ENCODE measurements around the gene HNRNPC.
"Not testable (repeated sequence)": the region's sequence is repeated elsewhere in the genome, so short reads cannot be mapped to it uniquely, and the experiment has no call there.

The HNRNPC gene

DNA sequence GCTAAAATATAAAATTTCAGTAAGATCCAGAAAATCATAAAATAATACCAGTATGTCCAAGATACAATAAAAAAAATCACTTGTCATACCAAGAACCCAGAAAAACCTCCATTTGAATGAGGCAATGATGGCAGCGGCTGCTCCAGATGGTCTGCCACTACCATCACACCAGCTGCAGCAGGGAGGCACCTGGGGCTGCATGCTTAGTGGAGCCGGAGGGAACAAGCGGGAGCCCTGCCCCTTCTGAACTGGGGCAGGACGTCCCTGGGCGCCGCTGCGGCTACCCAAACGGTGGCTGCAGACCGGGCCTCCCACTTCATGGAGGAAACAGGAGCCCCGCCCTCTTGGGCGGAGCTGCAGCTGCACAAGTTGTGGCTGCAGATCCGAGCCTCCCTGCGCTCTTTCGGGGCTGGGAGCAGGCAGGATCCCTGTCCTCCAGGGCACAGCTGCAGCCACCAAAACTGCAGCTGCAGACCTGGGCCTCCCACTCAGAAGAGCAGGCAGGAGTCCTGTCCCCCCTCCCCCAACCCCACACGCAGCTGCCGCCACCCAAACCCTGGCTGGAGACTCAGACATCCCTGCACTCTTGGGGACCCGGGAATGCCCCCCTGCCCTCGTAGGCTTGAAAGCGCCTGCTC is 77.3 kb downstream of the HNRNPC start:
- DNase-seq (ENCODE audit: low read depth): no peak

DNA sequence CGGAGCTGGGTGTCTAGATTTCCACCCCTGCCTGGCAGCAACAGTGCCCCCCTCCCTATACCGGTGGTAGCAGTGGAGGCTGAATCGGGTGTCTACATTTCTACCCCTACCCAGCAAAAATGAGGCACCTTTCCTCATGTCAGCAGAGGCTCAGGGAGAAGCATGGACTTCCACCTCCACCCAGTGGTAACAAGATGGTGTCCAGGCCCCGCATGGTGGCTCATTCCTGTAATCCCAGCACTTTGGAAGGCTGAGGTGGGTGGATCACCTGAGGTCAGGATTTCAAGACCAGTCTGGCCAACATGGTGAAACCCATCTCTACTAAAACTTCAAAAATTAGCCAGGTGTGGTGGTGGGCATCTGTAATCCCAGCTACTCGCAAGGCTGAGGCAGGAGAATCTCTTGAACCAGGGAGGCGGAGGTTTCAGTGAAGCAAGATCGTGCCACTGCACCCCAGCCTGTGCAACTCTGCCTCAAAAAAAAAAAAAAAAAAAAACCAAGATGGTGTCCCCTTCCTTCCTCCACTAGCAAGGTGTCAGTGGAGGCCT is 77.9 kb downstream of the HNRNPC start:
- no peak for DNase-seq (ENCODE audit: low read depth)

DNA sequence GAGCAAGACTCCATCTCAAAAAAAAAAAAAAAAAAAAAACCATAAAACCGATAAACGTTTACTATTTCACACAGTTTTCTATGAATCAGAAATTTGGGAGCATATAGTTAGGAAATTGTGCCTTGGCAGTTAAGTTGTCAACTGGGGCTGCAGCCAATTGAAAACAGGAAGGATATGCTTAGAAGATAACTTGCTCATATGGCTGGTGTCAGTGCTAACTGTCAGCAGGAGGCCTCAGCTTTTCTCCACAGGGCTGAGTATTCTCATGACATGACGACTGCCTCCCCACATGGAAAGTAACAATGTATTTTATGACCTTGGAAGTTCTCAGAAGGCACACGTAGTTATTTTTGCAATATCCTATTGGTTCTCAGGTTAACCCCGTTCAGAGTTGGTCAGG is 83.8 kb downstream of the HNRNPC start:
- DNase-seq (ENCODE audit: low read depth): no peak

DNA sequence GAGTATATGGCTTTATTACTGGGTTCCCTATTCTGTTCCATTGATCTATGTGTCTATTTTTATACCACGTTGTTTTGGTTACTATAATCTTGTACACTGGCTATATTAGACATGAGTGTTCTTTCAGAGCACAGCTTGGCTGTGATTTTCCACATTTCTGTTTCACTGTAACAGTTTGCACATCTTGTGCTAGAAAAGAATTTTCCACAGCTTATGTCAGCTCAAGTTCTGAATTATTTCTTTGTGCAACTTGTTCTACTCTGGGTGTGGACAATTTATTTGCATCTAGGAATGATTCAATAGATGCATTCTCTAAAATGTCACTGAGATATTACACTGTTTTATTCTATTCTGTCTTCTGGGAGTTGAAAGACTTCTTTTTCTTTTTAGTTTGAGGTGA is 85.0 kb downstream of the HNRNPC start:
- no peak for DNase-seq (ENCODE audit: low read depth)

DNA sequence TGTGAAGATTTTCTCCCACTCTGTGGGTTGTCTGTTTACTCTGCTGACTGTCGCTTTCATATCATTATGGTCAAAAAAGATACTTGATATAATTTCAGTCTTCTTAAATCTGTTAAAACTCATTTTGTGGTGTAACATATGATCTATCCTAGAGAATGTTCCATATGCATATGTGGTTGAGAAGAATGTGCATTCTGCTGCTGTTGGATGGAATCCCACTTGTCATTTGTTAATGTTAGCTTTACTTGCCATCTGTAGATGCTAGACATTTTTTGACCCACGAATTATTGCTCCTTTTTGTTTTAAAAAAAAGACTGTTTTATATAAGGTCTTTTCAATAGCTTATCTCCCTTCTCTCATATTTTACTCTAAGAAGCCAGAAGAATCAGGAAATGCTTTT is 87.1 kb downstream of the HNRNPC start:
- DNase-seq (ENCODE audit: low read depth): no peak

DNA sequence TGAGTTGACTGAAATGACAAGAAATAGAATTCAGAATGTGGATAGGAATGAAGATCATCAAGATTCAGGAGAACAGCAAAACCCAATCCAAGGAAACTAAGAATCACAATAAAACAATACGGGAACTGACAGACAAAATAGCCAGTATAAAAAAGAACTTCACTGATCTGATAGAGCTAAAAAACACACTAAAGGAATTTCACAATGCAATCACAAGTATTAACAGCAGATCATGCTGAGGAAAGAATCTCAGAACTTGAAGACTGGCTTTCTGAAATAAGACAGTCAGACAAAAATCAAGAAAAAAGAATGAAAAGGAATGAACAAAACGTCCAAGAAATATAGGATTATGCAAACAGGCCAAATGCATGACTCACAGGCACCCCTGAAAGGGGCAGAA is 98.1 kb downstream of the HNRNPC start:
- DNase-seq (ENCODE audit: low read depth): peak; percentile 21

DNA sequence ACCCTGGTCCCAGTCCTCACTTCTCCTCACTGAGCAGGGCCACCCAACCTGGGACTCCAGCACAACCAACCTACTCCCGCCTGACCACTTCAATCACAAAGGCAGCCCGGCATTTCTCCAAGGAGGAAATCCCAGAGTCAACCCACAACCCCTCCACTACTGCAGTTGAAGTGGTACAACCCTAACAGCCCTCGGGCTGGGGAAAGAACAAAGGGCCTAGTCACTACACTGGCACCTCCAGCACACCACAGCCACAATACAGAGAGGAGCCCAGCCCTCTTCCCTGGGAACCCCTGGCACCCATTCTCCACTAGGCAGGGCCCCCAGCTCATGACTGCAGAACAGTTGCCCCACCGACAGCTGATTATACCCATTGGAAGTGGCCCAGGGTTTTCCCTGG is 99.7 kb downstream of the HNRNPC start:
- no peak for DNase-seq (ENCODE audit: low read depth)

DNA sequence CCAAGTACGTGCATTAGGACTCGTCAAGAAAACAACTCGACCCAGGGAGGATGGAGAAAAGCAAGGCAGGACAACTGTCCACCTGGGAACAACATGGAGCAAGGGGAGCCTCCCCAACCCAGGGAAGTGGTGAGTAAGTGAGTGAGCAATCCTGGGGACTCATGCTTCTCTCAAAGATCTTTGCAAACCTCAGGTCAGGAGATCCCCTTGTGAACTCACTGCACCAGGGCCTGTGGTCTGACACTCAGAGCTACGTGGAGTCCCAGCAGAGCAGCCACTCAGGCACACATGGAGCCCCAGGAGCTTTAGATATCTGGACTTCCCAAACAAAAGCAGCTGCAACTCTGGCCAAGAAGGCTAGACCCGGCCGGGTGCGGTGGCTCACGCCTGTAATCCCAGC is 101.2 kb downstream of the HNRNPC start:
- DNase-seq (ENCODE audit: low read depth): peak; percentile 18

DNA sequence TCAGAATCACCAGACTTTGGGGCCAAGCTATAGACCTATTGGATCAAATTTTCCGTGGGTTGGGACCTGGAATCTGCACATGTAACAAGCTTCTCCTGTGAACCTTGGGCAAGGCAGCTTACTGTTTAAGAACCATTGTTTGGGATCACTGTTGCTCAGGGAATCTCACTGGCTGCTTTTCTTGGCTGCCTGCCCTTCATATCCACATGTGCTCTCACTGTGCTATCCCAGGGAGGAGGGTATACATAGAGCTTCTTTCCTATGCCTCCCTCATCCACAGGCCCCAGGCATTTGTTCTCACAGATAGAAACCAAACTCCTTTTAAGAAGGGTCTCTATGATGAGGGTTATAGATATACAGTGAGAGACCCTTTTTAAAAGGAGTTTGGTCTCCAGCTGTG is 103.6 kb downstream of the HNRNPC start:
- not testable (repeated sequence) for DNase-seq (ENCODE audit: low read depth)

DNA sequence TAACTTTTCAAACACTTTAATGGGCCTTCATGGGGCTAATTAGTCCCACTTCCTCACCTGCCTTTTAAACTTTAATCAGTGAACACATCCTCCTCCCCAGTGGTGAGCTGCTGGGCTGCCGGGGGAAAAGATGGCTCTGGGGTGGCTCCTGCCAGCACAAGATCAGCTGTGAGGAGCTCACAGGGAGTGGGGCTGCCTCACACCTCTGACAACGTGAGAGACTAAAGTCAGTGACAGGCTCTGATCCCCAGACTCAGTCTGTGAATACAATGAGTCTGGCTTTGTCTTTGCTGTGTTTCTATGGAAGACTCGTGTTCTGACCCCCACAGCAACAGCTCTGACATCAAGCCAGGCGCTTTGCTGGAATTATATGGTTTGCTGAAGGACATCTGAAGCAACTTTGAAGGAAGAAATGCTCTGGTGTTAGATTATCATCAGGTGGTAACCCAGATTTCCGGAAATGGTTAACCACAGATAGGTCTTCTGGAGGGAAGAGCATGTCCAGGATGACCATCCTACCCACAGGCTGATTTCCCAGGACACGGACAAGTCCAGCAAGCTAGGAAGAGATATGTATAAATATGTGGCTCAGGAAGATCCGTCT is 104.1 kb downstream of the HNRNPC start:
- peak; percentile 58 for DNase-seq (ENCODE audit: low read depth)

DNA sequence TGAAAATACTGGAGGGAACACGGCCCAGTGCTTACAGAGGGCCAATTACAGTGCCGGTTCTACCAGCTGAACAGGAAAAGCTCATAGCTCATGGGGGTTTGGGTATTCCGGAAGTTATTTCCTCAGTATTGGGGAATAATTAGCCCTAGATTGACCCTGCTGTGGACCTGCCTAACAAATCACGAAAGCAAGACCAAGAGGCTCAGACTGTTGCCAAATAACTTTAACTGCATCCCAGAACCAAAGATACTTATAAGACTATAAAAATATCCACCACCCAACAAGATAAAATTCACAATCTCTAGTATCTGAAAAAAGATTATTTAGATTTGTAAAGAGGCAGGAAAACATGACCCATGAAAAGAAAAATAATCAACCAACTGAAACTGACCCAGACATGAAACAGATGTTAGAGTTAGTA is 105.4 kb downstream of the HNRNPC start:
- DNase-seq (ENCODE audit: low read depth): no peak

DNA sequence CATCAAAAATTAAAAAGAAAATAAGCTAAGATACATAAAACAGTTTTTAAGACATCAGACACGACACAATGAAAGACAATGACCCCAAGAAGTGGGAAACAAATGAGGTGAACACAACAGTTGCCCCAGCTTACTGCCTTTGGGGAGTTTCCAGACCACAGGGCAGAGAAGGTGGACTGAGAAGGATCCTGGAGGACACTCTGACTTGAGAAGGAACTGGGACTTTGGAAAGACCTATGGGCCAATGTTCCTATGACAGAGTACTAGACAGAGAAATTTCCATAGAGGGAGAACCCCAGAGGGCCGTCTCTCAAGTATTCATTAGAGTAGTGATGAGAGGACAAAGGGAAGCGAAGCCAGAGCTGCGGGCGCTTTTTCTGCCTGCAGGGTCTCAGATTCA is 107.2 kb downstream of the HNRNPC start:
- DNase-seq (ENCODE audit: low read depth): no peak

DNA sequence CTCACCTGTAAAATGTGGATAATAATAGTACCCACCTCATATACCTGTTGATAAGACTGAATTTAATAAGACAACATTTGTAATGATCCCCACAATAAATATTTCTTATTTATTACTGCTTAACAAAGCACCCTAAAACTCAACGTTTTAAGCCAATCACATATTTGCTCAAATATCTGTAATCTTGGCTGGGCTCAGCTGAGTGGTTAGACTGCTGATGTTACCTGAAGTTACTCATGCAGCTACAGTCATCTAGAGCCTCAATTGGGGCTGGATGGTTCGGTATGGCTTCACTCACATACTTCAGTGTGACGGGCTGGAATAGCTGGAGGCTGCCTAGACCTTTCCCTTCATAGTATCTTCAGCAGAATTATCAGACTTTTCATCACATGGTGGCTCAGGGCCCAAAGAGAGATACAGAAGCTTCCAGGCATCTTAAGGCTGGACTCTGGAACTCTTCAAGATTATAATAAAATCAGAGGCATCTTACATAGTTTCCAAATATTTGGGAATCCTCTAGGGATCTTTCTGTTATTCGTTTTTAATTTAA is 109.1 kb downstream of the HNRNPC start:
- DNase-seq (ENCODE audit: low read depth): no peak

All from amniotic epithelial cell (primary cell).